Astrocyte of the hippocampus (primary cell): Measurements from ENCODE around the gene RBP3.

Experiments used
- DNase-seq: peaks from one replicate; pipeline ENCODE4 v3.0.0; 2011; ENCODE audit warnings: low read depth, low spot score

Gene RBP3

GRCh38 chr10:47336387-47337134, 11.6 kb upstream of the RBP3 start:
- DNase-seq = peak; percentile 23

GRCh38 chr10:47337310-47337709, 10.9 kb upstream of the RBP3 start:
- DNase-seq = no peak

GRCh38 chr10:47339186-47339735, 8.9 kb upstream of the RBP3 start:
- no peak for DNase-seq

- no peak for DNase-seq
Observed at GRCh38 chr10:47339759-47340607, 8.2 kb upstream of the RBP3 start.

GRCh38 chr10:47340608-47341170, 7.5 kb upstream of the RBP3 start:
- DNase-seq = peak; percentile 69

GRCh38 chr10:47344996-47345870, 2.9 kb upstream of the RBP3 start:
- no peak for DNase-seq

GRCh38 chr10:47346581-47347302, 1.4 kb upstream of the RBP3 start:
- no peak for DNase-seq

- no peak for DNase-seq
Observed at GRCh38 chr10:47347303-47347675, 874 bp upstream of the RBP3 start.

- no peak for DNase-seq
Observed at GRCh38 chr10:47348661-47349470, 703 bp downstream of the RBP3 start.

GRCh38 chr10:47349516-47349915, 1.4 kb downstream of the RBP3 start:
- DNase-seq = no peak

- no peak for DNase-seq
Observed at GRCh38 chr10:47349941-47350371, 1.8 kb downstream of the RBP3 start.

- no peak for DNase-seq
Observed at GRCh38 chr10:47350671-47351640, 2.8 kb downstream of the RBP3 start.

- DNase-seq = no peak
Observed at GRCh38 chr10:47351899-47352815, 4.0 kb downstream of the RBP3 start.

- no peak for DNase-seq
Observed at GRCh38 chr10:47353351-47353750, 5.2 kb downstream of the RBP3 start.

GRCh38 chr10:47354165-47354564, 6.0 kb downstream of the RBP3 start:
- peak; percentile 29 for DNase-seq

GRCh38 chr10:47354900-47355299, 6.7 kb downstream of the RBP3 start:
- no peak for DNase-seq

GRCh38 chr10:47356708-47357107, 8.5 kb downstream of the RBP3 start:
- no peak for DNase-seq
